Tibial nerve (tissue), 4 donors: Measurements from ENCODE around the gene HACD3. TPM values are rescaled to one million over a fixed set of nuclear protein-coding genes. Genes with fewer than 3 reads are reported as not detected.

Experiments
- DNase-seq, 2 donors: peaks; one replicate each; pipeline ENCODE4 v3.0.0-alpha.2; 2019; ENCODE audit warnings: low spot score in 2 of 2
- H3K27ac ChIP-seq, 4 donors: fragments of 200-600 bp; sonication (generic) in 3 of 4; one replicate each; pipeline ENCODE4 v1.5.1; 2017 to 2019; ENCODE audit warnings: mild to moderate bottlenecking in 1 of 4
- H3K27me3 ChIP-seq, 2 donors: fragments of 200-600 bp; sonication (generic) in 1 of 2; one replicate each; pipeline versions ENCODE4 v1.5.1 to v1.6.0; 2017 to 2019
- H3K36me3 ChIP-seq, 3 donors: fragments of 200-600 bp; sonication (generic); one replicate each; pipeline ENCODE4 v1.5.1; 2018 to 2019
- H3K4me1 ChIP-seq, 4 donors: fragments of 200-600 bp; sonication (generic) in 3 of 4; one replicate each; pipeline ENCODE4 v1.5.1; 2017 to 2019
- H3K4me3 ChIP-seq, 4 donors: fragments of 200-600 bp; sonication (generic) in 3 of 4; one replicate each; pipeline ENCODE4 v1.5.1; 2017 to 2019; ENCODE audit warnings: mild to moderate bottlenecking in 1 of 4, moderate library complexity in 1 of 4
- H3K9me3 ChIP-seq, 4 donors: fragments of 200-600 bp; sonication (generic) in 3 of 4; one replicate each; pipeline ENCODE4 v1.5.1; 2017 to 2019
- EP300 ChIP-seq, 2 donors: sonication (generic); formaldehyde crosslinking; IDR thresholded peaks; one replicate each; pipeline ENCODE4 v1.6.1; 2017; ENCODE audit warnings: antibody characterized with exemption in 2 of 2, mild to moderate bottlenecking in 1 of 2
- POLR2A ChIP-seq, 2 donors: fragments of 450-650 bp; IDR thresholded peaks; one replicate each; pipeline ENCODE4 v1.6.1; 2017; ENCODE audit warnings: antibody characterized with exemption in 2 of 2, mild to moderate bottlenecking in 2 of 2, moderate library complexity in 2 of 2
- WGBS, 2 donors: methylation state at CpG; one replicate each; pipeline ENCODE4 v1.1.5; 2018; 5-methylcytosine and 5-hydroxymethylcytosine counted together
- total RNA-seq, 4 donors: library from RNA; depleted of rRNA; stranded (reverse); fragments of >200 nt; gene quantifications; one replicate each; pipeline ENCODE4 v1.1.0, GENCODE V29; 2016
- TF ChIP-seq, protein P1 (sequence below), 5 experiments: fragments of 200-600 bp in 3 of 5; fragments of 450-650 bp in 2 of 5; sonication (generic) in 3 of 5; IDR thresholded peaks; one replicate each; pipeline ENCODE4 v1.5.1; 2016 to 2019; ENCODE audit warnings: antibody characterized with exemption in 5 of 5, mild to moderate bottlenecking in 3 of 5, moderate library complexity in 2 of 5

HACD3 gene
- total RNA-seq, 4 donors from 2014 or later, result 44.1 to 60.3 (median 49.8) TPM

DNA sequence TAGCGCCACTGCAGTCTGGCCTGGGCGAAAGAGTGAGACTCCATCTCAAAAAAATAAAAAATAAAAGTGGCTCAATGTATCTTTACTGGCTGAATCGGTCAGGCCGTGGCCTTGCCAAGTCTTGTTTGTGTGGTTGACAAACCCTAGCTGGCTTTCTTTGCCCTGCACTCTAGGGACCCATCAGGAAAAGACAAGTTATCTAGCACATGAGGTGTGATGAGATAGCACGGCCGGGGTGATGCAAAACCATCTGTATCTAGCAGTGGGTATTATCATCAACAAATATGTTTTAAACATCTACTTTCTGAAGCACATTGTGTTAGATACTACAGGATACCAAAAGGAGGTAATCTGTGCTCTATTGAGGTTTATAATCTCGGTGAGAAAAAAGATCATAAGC, 8.9 kb upstream of the HACD3 start:
- 88 to 91% methylated on average over 7 of the region's 7 CpGs for WGBS, 2 donors
- Histone ChIP-seq H3K36me3 (no peaks in the 10 kb centered on the region), H3K4me1 (peaks cover under 1 to 5% (median 5%) of the 10 kb centered on the region in 4 donors), H3K27ac (no peak overlapping the region), H3K27me3 (no peaks in the 10 kb centered on the region), H3K4me3 (no peak overlapping the region), H3K9me3 (no peaks in the 10 kb centered on the region)
- no peak for DNase-seq
- no peak for TF ChIP-seq POLR2A (IDR thresholded peaks at IDR 0.05)

DNA sequence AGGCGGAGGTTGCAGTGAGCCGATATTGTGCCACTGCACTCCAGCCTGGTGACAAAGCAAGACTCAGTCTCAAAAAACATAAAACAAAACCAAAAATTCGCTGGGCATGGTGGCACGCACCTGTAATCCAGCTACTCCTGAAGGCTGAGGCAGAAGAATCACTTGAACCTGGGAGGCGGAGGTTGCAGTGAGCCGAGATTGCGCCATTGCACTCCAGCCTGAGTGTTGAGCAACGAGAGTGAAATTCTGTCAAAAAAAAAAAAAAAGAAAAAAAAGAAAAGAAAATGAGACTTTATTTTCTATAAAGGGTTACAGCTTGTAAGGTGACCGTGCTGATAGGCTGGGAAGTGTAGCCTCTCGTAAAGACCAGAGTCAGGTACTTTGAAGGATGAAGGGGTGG, 6.0 kb upstream of the HACD3 start:
- H3K4me3 ChIP-seq, result no peak overlapping the region
- DNase-seq, result no peak
- no peak overlapping the region for H3K27ac ChIP-seq
- no peaks in the 10 kb centered on the region for H3K9me3 ChIP-seq
- H3K4me1 ChIP-seq, result peaks cover 0 to under 1% (median 0%) of the 10 kb centered on the region in 4 donors
- TF ChIP-seq EP300 (IDR thresholded peaks at IDR 0.05) (no peak), POLR2A (IDR thresholded peaks at IDR 0.05) (no peak)
- TF ChIP-seq, protein P1, sequence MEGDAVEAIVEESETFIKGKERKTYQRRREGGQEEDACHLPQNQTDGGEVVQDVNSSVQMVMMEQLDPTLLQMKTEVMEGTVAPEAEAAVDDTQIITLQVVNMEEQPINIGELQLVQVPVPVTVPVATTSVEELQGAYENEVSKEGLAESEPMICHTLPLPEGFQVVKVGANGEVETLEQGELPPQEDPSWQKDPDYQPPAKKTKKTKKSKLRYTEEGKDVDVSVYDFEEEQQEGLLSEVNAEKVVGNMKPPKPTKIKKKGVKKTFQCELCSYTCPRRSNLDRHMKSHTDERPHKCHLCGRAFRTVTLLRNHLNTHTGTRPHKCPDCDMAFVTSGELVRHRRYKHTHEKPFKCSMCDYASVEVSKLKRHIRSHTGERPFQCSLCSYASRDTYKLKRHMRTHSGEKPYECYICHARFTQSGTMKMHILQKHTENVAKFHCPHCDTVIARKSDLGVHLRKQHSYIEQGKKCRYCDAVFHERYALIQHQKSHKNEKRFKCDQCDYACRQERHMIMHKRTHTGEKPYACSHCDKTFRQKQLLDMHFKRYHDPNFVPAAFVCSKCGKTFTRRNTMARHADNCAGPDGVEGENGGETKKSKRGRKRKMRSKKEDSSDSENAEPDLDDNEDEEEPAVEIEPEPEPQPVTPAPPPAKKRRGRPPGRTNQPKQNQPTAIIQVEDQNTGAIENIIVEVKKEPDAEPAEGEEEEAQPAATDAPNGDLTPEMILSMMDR (IDR thresholded peaks at IDR 0.05), result no peak
- H3K36me3 ChIP-seq, result no peaks in the 10 kb centered on the region
- no peaks in the 10 kb centered on the region for H3K27me3 ChIP-seq
- WGBS, 2 donors, result 75 to 81% methylated on average over 10 of the region's 10 CpGs

GRCh38 chr15:65525622-65526021, 4.6 kb upstream of the HACD3 start:
- Histone ChIP-seq H3K9me3 (no peaks in the 10 kb centered on the region), H3K27ac (no peak overlapping the region), H3K4me3 (no peak overlapping the region), H3K36me3 (no peaks in the 10 kb centered on the region), H3K4me1 (peaks cover 0 to 9% (median 3%) of the 10 kb centered on the region in 4 donors), H3K27me3 (no peaks in the 10 kb centered on the region)
- no peak for DNase-seq
- 77 to 83% methylated on average over 1 of the region's 1 CpG for WGBS, 2 donors
- TF ChIP-seq EP300 (IDR thresholded peaks at IDR 0.05) (no peak), POLR2A (IDR thresholded peaks at IDR 0.05) (no peak)
- TF ChIP-seq, protein P1 (IDR thresholded peaks at IDR 0.05), result no peak

GRCh38 chr15:65528461-65529060, 1.7 kb upstream of the HACD3 start:
- no peak overlapping the region for H3K4me3 ChIP-seq
- H3K27ac ChIP-seq, result no peak overlapping the region
- peaks cover 0 to 29% (median 9%) of the 10 kb centered on the region in 4 donors for H3K4me1 ChIP-seq
- TF ChIP-seq EP300 (IDR thresholded peaks at IDR 0.05) (no peak), POLR2A (IDR thresholded peaks at IDR 0.05) (no peak)
- TF ChIP-seq, protein P1 (IDR thresholded peaks at IDR 0.05), result no peak
- no peaks in the 10 kb centered on the region for H3K9me3 ChIP-seq
- no peaks in the 10 kb centered on the region for H3K27me3 ChIP-seq
- H3K36me3 ChIP-seq, result no peaks in the 10 kb centered on the region
- DNase-seq, result no peak
- 91 to 94% methylated on average over 20 of the region's 20 CpGs for WGBS, 2 donors

GRCh38 chr15:65529762-65530317, 423 bp upstream of the HACD3 start:
- peak overlapping the region; percentile 57 to 79 (median 64) for H3K27ac ChIP-seq
- no peaks in the 10 kb centered on the region for H3K9me3 ChIP-seq
- DNase-seq, result no peak
- H3K27me3 ChIP-seq, result no peaks in the 10 kb centered on the region
- H3K4me1 ChIP-seq, result peaks cover 0 to 29% (median 9%) of the 10 kb centered on the region in 4 donors
- WGBS, 2 donors, result 41% methylated on average over 13 of the region's 13 CpGs
- TF ChIP-seq POLR2A (IDR thresholded peaks at IDR 0.05), result no peak
- H3K4me3 ChIP-seq, result peak overlapping the region; percentile 70 to 99 (median 84)
- H3K36me3 ChIP-seq, result no peaks in the 10 kb centered on the region

DNA sequence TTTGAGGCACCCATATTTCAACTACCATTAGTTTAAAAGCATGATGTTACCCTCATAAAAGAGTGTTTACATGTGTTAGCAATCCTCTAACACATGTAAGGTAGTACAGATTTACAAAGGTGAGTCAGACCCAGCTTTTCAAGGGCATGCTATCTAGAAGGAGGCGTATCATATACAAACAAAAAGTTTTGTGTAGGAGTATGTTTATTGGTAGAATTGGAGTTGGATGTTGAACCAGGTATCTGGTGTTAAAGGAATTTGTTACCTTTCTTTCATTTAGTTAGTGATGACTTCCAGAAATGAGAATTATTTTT, 2.4 kb downstream of the HACD3 start:
- H3K4me3 ChIP-seq, result no peak overlapping the region
- no peak for DNase-seq
- H3K4me1 ChIP-seq, result peaks cover 0 to 29% (median 9%) of the 10 kb centered on the region in 4 donors
- H3K36me3 ChIP-seq, result peaks cover 0 to 6% (median 0%) of the 10 kb centered on the region in 3 donors
- TF ChIP-seq EP300 (IDR thresholded peaks at IDR 0.05), result no peak
- no peak for TF ChIP-seq POLR2A (IDR thresholded peaks at IDR 0.05)
- TF ChIP-seq, protein P1 (IDR thresholded peaks at IDR 0.05), result no peak
- WGBS, 2 donors, result 73 to 79% methylated on average over 1 of the region's 1 CpG
- H3K27ac ChIP-seq, result no peak overlapping the region
- H3K9me3 ChIP-seq, result no peaks in the 10 kb centered on the region
- no peaks in the 10 kb centered on the region for H3K27me3 ChIP-seq
